ENCODE data around the gene RNASE4. TPM values are rescaled to one million over a fixed set of nuclear protein-coding genes. Genes with fewer than 3 reads are reported as not detected.

The RNASE4 gene
- total RNA-seq, 2 experiments from 2014 or later = 0.11 to 0.38 TPM

GRCh38 chr14:20680363-20680762 is 4.0 kb upstream of the RNASE4 start:
- Histone ChIP-seq H3K27ac (ENCODE audit: low read depth in 1 of 2, low read length in 2 of 2) (peak overlapping the region in 1 of 2 donors; percentile 95), H3K27me3 (ENCODE audit: control insufficient read depth in 1 of 2, insufficient read depth in 2 of 2, low read length in 2 of 2) (no peaks in the 10 kb centered on the region), H3K4me3 (ENCODE audit: low read length) (peak overlapping the region; percentile 79), H3K4me1 (ENCODE audit: insufficient read depth, low read length) (peaks cover 53% of the 10 kb centered on the region), H3K9me3 (ENCODE audit: control insufficient read depth in 1 of 2, insufficient read depth in 1 of 2, low read length in 2 of 2) (no peaks in the 10 kb centered on the region), H3K36me3 (ENCODE audit: insufficient read depth, low read length) (no peaks in the 10 kb centered on the region)
- Mint-ChIP-seq H3K4me3 (no peak overlapping the region), H3K9me3 (no peaks in the 10 kb centered on the region), H3K27me3 (peaks cover 7% of the 10 kb centered on the region), H3K4me1 (ENCODE audit: low read depth) (peaks cover 5% of the 10 kb centered on the region), H3K27ac (no peak overlapping the region), H3K36me3 (ENCODE audit: low read depth) (peaks cover 4% of the 10 kb centered on the region)
- ChIA-PET CTCF (interaction anchor here (1.4 to 4.1 kb wide), 4 partner anchors 11 to 290 kb away, joined by 3 to 27 read pairs (median 10); no protein-coding TSS in a partner anchor), POLR2A (interaction anchor here (1.3 to 5.1 kb wide), 10 partner anchors 11 to 205 kb away, joined by 3 to 65 read pairs (median 16); no protein-coding TSS in a partner anchor)
- no peak for DNase-seq
- TF ChIP-seq CTCF (IDR thresholded peaks at IDR 0.05) = no peak
- intact Hi-C loops (cut with DNase I, micrococcal nuclease) = loop anchor here (5.0 kb wide), 3 partner anchors 48 to 338 kb away; partner anchors contain the start of genes OSGEP (in 1 of the 2) and PARP2 (in 1 of the 2)
- no peak for ATAC-seq (ENCODE audit: poor library complexity)

- Histone ChIP-seq H3K4me3 (ENCODE audit: low read length) (peak overlapping the region; percentile 79), H3K4me1 (ENCODE audit: insufficient read depth, low read length) (peaks cover 53% of the 10 kb centered on the region), H3K27me3 (ENCODE audit: control insufficient read depth in 1 of 2, insufficient read depth in 2 of 2, low read length in 2 of 2) (no peaks in the 10 kb centered on the region), H3K36me3 (ENCODE audit: insufficient read depth, low read length) (no peaks in the 10 kb centered on the region), H3K27ac (ENCODE audit: low read depth in 1 of 2, low read length in 2 of 2) (peak overlapping the region; percentile 94 to 95), H3K9me3 (ENCODE audit: control insufficient read depth in 1 of 2, insufficient read depth in 1 of 2, low read length in 2 of 2) (no peaks in the 10 kb centered on the region)
- CTCF ChIA-PET = interaction anchor here (0.9 to 4.1 kb wide), 8 partner anchors 10 to 375 kb away, joined by 3 to 27 read pairs (median 4); partner anchors contain the start of gene TTC5
- POLR2A ChIA-PET = interaction anchor here (0.6 to 5.1 kb wide), 24 partner anchors 10 to 353 kb away, joined by 3 to 85 read pairs (median 8); partner anchors contain the start of genes APEX1, CCNB1IP1, OSGEP and PARP2
- intact Hi-C loops (cut with DNase I, micrococcal nuclease) = loop anchor here (1.0 to 5.0 kb wide), 5 partner anchors 18 to 406 kb away; partner anchors contain the start of genes OSGEP (in 1 of the 2) and PARP2 (in 1 of the 2)
- no peak for TF ChIP-seq CTCF (IDR thresholded peaks at IDR 0.05)
- Mint-ChIP-seq H3K9me3 (no peaks in the 10 kb centered on the region), H3K27me3 (peaks cover 7% of the 10 kb centered on the region), H3K4me3 (no peak overlapping the region), H3K4me1 (ENCODE audit: low read depth) (peaks cover 5% of the 10 kb centered on the region), H3K27ac (no peak overlapping the region), H3K36me3 (ENCODE audit: low read depth) (peaks cover 4% of the 10 kb centered on the region)
- ATAC-seq (ENCODE audit: poor library complexity) (peak; percentile 28), DNase-seq (peak in 5 of 14 experiments; percentile 28 to 65 (median 41))
Measured at GRCh38 chr14:20680843-20681347, 3.5 kb upstream of the RNASE4 start.

GRCh38 chr14:20681348-20682126 is 2.8 kb upstream of the RNASE4 start:
- intact Hi-C loops (cut with DNase I, micrococcal nuclease) = loop anchor here (1.0 to 5.0 kb wide), 7 partner anchors 18 to 406 kb away; partner anchors contain the start of genes OSGEP (in 2 of the 2), PARP2 (in 2 of the 2) and APEX1 (in 1 of the 2)
- Mint-ChIP-seq H3K27ac (no peak overlapping the region), H3K4me3 (no peak overlapping the region), H3K9me3 (no peaks in the 10 kb centered on the region), H3K27me3 (peaks cover 7% of the 10 kb centered on the region), H3K36me3 (ENCODE audit: low read depth) (peaks cover 4% of the 10 kb centered on the region), H3K4me1 (ENCODE audit: low read depth) (peaks cover 5% of the 10 kb centered on the region)
- POLR2A ChIA-PET = interaction anchor here (0.6 to 5.1 kb wide), 31 partner anchors 9 to 375 kb away, joined by 3 to 85 read pairs (median 4); partner anchors contain the start of genes APEX1, CCNB1IP1, OSGEP and PARP2
- no peak for TF ChIP-seq CTCF (IDR thresholded peaks at IDR 0.05)
- CTCF ChIA-PET = interaction anchor here (0.6 to 4.1 kb wide), 14 partner anchors 10 to 376 kb away, joined by 3 to 27 read pairs (median 4); partner anchors contain the start of gene TTC5
- H3K27me3 ChIP-seq (ENCODE audit: control insufficient read depth in 1 of 2, insufficient read depth in 2 of 2, low read length in 2 of 2) = no peaks in the 10 kb centered on the region
- H3K27ac ChIP-seq (ENCODE audit: low read depth in 1 of 2, low read length in 2 of 2) = peak overlapping the region; percentile 94 to 95
- peaks cover 53% of the 10 kb centered on the region for H3K4me1 ChIP-seq (ENCODE audit: insufficient read depth, low read length)
- ATAC-seq (ENCODE audit: poor library complexity) (peak; percentile 27), DNase-seq (peak; percentile 75 to 93 (median 84))
- H3K4me3 ChIP-seq (ENCODE audit: low read length) = peak overlapping the region; percentile 79
- no peaks in the 10 kb centered on the region for H3K9me3 ChIP-seq (ENCODE audit: control insufficient read depth in 1 of 2, insufficient read depth in 1 of 2, low read length in 2 of 2)
- H3K36me3 ChIP-seq (ENCODE audit: insufficient read depth, low read length) = no peaks in the 10 kb centered on the region

Data from CD4-positive, alpha-beta T cell (primary cell).